IPS DF 4.7 (cell line): ENCODE data around the gene VAC14.
"Not testable (repeated sequence)": the region's sequence is repeated elsewhere in the genome, so short reads cannot be mapped to it uniquely, and the experiment has no call there.

ENCODE experiments used
- DNase-seq: peaks from one replicate; pipeline ENCODE4 v3.0.0-alpha.2; 2013; ENCODE audit warnings: low spot score; ENCODE audit errors: extremely low read depth

VAC14 gene

DNA sequence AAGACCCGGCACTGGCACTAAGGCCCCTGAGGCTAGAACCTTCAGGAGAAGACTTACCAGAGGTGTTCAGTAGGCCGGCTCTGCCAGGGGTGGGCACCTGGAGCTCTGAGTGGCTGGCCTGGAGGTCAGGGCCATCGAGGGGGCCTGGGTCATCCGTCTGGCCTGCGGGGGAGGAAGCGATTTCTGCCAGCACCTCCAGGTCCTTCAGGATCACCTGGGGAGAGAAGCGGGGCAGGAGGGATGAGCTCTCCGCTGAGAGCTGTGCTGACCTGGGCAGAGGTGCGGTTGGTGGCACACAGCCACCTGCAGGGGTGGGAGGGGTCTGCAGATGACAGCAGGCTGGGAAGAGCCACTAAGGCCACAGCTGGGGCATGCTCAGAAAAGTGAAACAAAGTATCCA, 56.6 kb downstream of the VAC14 start:
- no peak for DNase-seq

DNA sequence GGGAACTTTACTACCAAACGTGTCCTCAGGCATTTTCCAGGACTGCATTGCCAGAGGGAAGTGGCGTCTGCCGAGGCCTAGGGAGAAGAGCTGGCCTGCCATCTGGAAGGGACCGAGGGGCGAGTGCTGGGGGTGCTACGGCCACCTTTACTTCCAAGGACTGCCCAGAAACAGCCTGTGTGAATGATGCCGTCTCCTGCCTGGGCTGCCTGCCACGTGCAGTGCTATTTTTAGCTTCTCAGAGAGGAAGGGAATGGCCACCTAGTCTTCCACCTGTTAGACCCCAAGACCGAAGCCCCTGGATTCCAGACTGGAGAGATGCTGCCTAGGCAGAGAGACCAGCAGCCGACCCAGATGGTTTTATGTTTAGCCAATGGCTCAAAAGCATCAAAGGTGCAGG, 57.2 kb downstream of the VAC14 start:
- no peak for DNase-seq

DNA sequence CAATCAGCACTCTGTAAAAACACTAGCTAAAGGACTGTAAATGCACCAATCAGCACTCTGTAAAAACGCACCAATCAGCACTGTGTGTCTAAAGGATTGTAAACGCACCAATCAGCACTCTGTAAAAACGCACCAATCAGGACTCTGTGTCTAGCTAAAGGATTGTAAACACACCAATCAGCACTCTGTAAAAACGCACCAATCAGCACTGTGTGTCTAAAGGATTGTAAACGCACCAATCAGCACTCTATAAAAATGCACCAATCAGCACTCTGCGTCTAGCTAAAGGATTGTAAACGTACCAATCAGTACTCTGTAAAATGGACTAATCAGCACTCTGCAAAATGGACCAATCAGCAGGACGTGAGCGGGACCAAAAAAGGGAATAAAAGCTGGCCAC, 58.0 kb downstream of the VAC14 start:
- DNase-seq: not testable (repeated sequence)

DNA sequence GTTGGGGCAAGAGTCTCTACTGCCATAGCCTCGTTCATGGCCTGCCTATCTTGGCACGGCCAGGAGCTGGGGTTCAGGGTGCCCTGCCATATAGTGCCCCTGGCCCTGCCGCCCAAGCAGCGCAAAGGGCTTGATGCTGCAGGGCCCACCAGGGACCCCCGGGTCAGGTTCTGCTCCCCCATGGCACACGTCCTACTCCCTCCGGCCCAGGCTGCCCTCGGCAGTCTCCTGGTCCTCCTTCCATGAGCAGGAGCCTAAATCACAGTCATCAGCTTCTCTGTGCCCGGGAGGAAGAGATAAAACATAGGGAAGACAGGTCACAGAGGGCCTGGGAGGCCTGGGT, 59.2 kb downstream of the VAC14 start:
- no peak for DNase-seq

DNA sequence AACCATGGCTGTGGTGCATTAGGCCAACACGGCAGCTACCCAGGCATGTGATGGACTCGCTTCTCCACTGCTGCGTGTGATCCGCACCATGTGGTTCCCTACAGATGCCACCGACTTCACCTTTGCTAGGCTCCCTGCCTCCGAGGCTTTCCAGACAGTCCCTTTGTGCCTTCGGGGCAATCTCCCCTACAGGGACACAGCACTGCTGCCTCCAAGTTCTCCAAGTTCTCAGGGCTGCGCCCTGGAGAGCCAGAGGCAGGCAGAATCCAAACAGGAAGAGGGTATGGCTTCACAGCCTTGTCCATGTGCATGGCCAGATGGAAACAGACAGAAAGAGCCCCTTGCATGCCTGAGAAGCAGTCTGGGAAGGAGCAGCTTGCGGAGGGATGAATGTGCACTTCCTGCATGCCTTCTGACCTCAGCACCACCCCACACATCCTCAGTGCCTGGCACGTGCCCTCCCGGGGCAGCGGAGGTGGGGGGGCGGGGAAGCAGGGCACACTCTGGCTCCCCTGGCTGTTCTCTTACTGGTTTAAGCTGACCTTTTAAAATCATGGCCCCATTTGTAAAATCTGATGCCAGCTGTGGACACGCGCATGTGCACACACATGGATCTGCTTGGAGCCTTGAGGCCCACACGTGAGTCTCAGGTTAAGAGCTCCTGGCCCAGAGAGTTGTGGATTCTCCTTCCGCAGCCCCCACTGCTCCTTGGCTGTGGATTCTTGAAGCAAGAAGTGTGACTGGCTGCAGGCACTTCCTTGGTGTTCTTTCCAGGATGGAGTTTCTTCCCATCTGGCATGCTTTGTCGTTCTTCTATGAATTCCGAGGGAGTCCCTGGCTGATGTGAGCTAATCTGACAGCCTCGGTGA, 59.8 kb downstream of the VAC14 start:
- no peak for DNase-seq

DNA sequence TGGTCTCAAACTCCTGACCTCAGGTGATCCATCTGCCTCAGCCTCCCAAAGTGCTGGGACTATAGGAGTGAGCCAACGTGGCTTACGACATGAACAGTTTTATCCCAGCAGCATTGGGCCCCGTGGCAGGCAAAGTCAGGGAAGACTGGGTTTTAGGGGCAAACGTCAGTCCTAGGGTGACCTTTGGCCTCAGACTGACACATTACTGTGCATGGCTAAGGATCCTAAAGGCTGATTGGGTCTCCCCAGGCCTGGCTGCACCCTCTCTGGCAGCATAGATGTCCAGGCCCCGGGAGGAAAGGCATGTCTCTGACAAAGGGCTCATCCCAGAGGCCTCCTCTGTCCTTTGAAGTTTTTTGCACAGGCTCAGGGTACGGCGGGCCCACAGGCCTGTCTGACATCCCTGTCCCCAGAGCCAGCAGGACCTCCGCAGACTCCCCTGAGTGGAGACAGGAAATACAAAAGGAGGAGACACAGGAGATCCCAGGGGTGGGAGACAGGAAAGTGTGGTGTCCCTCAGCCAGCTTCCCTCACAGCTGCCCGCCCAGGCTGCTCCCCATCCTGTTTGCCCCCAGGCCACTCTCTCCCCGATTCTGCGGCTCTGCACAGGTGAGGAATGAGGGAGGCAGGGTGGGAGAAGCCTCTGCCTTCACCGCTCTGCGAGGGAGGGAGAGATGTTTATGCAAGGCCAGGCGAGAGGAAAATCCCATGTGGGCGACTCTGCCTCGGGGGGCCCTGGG, 60.6 kb downstream of the VAC14 start:
- DNase-seq: no peak

DNA sequence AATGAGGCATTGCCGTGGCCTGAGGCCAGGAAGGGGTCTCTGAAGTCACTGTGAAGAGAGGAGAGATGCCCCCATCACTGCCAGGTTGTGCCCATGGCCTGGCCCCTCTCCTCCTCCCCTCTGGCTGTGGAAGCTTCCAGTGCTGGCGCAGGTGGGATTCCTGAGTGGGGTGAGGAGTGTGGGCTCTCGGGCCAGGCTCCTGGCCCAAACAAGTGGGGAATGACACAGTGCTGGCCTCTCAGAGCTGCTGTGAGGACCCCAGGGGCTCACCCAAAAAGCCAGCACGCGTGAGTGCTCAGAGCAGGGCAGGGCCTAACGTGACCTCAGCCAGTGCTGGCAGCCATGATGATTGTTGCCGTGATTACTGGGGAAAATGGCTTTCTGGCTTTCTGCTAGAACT, 61.6 kb downstream of the VAC14 start:
- no peak for DNase-seq

DNA sequence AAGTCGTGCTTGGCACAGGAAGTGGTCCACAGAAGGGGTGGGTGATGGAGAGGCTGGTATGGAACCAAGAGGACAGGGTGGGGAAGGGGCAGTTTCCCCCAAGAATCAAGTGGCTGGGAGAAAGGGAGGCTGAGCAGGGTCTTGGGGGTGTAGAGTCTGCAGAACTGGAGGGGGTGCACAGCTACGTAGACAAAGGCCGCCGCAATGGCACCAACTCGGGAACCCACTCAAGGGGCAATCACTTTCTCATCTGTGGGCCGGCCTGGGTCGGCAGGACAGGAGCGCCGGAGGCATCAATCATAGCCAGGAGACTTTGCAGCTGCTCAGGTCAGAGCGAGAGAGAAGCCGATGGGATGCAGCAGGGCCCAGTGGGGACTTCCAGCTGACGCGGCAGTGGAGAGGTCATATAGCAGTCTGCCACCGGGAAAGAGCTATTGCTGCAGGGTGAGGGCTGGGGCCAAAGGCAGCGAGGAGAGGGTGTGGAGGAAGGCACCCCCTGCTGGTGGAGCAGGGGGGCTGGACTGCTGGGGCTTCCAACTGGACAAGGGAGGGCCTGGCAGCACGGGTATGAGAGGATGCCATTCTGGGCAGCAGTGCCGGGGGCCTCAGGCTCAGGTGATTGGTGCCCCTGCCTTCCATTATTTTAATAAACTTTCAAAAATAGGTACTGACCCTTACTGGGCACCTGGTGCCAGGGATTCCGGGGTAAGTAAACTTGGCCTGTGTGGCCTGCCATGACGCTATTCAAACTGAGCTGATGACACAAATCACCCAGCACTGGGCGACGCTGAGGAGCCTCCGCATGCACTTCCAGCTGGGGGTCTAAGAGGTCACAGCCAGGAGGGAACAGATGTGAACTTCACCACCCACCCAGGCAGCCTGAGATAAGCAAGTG, 62.6 kb downstream of the VAC14 start:
- peak; percentile 22 for DNase-seq

DNA sequence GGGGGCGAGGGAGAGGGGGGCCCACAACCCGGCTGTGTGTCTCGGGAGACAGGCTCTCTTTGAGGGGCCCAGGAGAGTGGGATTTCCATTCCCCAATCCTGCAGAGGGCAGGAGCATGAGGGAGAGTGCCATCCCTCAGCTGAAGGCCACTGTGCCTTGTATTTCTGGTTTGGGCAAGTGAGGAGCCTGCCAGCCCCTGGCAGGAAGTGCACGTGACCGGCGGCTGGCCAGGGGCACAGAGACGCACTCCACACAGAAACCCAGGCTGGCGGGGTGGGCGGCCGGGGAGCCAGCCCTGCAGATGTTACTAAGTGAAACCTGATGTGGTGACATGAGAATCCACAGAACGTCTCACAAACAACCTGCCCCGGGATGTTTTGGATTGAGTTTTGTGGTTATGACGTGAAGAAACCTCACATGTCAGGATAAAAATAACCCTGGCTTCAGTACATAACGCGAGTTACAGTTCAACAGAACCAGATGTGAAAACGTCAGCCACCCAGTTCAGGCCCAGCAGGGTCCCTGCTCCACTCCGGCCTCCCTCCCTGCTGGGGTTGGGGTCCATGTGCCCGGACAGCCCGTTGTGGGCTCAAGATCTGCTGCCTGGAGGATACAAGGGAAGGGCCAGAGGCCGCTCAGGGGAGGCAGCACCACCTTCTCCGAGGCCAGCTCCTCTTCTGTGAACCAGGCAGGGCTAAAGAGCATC, 63.4 kb downstream of the VAC14 start:
- DNase-seq: no peak

DNA sequence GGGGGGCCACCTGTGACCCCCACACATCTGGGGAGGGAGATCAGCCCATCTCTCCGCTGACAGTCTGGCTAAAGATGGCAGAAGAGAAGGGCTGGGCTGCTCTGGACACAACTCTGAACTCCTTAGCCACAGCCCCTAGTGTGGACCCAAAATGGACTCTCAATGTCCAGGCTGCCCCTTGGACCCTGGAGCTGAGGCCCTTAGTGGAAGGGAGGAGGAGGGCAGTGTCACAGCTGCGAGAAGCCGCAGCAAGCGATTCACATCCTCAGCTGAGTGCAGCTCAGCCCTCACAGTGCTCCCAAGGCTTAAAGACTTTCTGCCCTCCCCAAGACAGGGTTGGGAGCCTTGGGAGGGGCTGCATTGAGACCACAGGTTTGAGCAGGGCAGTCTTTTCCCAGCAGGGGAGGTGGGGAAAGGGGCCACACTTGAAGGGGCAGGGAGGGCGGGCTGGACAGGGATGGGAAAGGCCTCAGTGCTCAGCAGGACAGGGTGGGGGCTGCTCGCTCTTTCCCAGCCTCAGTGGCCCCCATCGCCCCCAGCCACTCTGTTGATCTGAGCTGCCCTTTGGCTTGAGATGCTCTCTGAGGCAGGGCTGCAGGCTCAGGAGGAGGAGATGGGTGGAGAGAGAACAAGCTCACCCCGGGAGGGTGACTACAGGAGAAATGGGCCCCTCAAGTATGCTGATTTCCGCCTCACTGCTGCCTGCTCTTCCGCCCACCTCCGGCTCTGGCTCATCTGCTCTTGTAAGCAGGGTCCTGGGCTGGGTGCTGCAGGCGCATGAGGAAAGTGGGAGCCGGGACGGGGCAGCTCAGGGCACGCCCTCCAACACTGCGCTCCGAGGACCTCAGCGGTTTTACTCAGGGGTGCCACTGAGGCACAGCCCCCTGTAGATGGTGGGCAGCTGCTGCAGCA, 64.2 kb downstream of the VAC14 start:
- no peak for DNase-seq

DNA sequence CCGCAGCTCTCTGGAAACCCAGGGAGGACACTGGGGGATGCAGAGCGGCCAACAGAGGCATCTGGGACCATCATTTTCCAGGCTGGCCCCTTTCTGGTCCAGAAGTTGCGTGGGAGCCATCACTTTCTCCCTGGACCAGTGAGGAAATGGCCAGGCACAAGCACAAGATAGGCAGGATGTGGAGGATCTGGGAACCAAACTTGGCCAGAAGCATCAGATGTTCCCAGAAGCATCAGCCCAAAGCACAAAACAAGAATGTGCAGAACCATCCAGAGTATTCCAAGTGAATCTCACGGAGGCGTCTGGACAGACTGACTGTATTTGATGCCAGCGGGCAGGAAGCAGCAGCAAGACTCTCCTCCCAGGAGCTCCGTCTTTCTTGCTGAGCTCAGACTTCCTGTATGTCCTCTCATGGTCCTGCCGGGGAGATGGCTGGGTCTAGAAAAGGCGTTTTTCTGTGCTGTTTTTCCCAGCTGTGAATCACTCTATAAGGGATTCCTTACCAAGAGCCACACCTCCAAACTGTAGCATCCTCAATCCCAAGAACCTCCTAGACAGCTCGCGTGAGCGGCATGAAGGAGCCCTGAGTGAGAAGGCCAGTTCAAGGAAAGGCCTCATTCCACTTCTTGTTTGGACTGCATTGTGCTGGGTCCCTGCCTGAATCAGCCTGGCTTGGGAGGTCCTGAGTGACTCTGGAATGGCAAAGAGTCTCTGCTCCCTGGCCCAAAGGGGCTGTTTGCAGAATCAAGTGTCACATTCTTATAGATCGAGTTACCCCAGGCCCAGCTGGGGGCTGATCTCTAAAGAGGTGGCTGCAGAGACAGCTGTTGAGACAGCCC, 65.6 kb downstream of the VAC14 start:
- DNase-seq: no peak

DNA sequence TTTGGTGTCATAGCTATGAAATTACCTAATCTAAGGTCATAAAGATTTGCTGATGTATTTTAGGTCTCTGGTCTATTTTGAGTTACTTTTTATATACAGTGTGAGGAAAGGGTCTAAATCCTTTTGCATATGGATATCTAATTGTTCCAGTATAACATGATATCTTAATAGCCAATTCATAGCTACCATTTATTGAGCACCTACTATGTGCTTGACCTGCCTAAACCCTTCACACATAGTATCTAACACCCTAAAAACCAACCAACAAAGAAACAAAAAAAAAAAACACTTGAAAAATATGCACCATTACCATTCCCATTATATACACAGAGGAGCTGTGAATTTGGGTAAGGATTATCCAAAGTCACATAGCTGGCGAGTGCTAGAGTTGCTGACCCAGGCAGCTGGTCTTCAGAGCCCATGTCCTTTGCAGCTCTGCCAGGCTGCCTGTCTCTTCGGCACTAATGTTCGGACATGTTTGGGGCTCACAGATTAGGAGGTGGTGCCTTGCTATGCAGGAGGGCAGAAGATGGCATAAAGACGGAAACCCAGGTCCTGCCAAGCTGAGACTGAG, 66.3 kb downstream of the VAC14 start:
- DNase-seq: no peak

DNA sequence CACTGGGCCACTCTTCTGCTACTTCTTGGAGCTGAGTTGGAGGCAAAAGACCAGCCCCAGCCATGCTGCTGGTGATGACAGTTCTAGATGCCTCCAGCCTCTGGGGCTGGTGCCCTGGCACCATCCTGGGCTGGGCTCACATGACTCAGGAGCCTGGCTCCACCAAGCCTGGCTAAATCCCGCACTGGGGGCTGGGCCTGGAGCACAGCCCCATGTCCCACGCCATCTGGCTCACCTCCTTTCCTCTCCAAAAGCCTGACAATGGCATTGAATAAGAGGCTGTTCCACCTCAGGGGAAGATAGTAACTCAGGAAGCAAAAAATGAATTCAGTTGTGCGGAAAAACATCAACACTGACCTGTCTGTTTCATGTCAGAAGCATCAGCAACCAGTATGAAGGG, 70.0 kb downstream of the VAC14 start:
- no peak for DNase-seq

DNA sequence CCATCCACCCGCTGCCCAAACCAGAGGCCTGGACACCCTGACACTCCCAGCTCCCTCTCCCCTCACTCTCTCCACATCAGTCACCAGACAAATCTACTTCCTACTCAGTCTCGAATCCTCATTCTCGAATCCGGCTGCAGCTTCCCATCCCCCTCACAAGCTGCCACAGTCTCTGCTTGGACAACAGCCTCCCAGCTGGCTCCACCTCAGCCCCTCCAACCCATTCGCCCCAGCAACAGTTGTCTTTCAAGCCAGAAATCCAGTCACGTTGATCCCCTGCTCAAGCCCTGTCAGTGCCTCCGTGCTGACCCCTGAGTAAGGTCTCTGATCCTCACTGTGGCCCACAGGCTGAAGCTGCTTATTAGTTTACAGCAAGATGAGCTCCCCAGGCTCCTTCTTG, 70.9 kb downstream of the VAC14 start:
- no peak for DNase-seq

DNA sequence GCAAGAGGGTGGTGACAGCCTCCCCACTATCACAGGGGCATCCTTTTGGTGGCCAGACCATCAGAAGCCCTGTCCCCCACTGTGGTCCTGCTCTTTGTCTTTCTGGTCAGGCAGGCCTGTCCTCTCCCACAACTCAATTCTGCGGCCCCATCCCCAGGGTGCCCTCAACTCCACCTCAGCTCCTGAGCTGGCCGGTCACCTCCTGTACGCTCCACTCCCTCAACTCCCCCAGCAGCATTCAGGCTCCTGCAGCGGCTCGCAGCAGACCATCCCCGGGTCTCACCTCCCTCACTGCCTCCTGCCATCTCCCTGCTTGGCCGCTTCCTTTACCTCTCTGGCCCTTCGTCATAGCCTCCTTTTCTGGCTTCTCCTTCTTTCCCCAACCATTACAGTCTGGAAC, 71.7 kb downstream of the VAC14 start:
- DNase-seq: no peak

DNA sequence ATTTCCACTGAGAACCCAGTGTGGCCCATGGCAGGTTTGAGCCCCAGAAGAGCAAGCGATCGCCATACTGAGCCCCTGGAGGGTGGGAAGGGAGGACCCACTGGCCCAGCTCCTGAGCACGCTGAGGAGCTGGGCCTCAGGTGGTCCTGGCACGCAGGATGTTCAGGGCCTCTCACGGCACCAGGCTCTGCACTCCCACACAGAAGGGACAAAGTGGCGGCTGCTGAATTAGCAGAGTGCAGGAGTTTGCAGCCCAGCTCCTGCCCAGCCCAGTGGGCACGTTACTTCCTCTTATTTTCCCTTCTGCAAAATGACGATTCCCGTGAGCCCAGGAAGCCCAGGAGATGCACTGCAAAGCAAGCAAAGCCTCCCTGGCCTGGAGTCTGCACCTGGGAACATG, 72.8 kb downstream of the VAC14 start:
- DNase-seq: no peak

DNA sequence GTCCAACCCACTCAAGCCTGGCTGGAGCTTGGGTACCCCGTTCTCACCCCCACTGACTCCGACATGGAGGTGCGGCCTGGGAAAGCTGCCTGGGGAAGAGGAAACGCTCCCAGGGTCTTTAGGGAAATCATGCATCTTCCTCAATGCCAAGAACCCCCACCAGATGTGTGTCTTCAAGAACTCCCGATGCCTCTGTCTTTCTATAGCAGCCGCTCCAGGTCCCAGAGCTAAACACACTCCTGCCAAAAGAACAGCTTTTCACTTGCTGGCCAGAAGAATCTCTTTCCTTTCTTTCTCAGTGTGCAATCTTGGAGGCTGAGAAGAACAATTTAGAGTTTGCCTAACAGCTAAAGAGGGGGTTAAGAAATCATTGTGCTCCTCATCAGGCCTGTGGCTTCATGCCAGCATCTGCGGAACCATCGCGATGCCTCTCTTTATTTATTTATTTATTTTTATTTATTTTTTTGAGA, 74.0 kb downstream of the VAC14 start:
- DNase-seq: no peak

DNA sequence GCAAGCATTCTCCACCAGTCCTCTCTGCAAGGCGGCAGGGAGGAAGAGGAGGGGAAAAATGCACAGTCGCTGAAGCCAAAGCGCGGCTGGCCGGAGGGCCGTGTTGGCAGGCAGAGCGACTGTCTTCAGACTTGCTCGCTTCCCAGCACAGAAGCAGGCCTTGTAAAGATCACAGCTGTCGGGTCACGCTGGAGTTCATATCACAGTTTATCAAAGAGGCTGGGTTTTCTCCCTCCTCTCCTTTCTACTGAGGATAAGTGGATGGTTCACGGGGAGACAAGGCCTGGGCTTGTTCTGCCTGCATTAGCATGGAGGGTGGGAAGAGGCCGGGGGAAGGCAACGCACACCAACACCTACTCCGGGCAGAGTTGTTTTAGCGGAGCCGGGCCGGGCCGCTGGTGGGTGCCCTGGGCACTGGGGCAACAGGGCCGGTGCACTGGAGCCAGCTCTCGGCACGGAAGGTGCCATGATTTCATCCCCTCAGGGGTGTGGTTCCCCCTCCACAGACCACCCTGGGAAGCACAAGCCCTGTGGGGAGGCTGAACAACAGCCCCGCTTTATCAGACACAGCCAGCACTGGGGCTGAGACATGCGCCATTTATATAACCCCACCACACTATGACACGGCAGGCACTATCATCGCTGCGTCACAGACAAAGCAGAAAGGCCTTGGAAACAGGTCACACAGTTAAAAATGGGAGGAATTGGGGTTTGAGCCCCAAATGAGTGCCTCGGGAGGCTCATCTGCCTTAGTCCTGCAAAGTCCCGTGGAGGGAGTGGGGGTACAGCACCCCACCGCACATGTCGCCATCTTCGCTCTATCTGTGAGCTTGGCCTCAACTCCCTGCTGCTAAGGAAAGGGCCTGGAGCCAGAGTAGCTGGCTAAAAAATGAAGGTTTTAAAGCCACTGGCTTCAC, 74.8 kb downstream of the VAC14 start:
- DNase-seq: no peak
